B cell (primary cell): ENCODE data around the gene TCEA3.

Source experiments
- EZH2 ChIP-seq: IDR thresholded peaks from 2 replicates; pipeline ENCODE4 v1.6.1; 2012; ENCODE audit warnings: borderline replicate concordance, low read depth, mild to moderate bottlenecking, moderate library complexity, low read length; ENCODE audit not compliant: insufficient read depth, poor library complexity, severe bottlenecking
- TF ChIP-seq, protein P1 (sequence below): fragments of 200-600 bp; IDR thresholded peaks from one replicate; pipeline ENCODE4 v1.8.0; 2022; ENCODE audit warnings: antibody characterized with exemption, mild to moderate bottlenecking

DNA sequence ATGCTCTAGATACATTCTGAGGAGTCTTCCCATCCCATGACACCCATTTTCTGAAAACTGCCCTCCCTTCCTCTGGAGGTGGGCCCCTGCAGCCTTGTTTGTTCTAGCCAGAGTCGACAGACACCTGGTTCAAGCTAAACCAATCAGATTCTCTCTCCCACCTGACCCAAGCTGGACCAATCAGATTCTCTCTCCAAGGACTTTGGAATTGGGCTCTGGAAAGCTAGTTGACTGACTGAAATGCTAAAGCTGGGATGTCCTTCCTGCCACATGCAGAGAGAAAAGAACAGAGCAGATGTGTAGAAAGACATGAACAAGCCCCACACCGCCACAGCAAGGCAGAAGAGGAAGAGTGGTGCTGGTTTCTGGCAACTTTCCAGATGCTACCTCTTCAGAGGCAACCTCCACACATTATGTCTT, 34.8 kb upstream of the TCEA3 start:
- TF ChIP-seq, protein P1, sequence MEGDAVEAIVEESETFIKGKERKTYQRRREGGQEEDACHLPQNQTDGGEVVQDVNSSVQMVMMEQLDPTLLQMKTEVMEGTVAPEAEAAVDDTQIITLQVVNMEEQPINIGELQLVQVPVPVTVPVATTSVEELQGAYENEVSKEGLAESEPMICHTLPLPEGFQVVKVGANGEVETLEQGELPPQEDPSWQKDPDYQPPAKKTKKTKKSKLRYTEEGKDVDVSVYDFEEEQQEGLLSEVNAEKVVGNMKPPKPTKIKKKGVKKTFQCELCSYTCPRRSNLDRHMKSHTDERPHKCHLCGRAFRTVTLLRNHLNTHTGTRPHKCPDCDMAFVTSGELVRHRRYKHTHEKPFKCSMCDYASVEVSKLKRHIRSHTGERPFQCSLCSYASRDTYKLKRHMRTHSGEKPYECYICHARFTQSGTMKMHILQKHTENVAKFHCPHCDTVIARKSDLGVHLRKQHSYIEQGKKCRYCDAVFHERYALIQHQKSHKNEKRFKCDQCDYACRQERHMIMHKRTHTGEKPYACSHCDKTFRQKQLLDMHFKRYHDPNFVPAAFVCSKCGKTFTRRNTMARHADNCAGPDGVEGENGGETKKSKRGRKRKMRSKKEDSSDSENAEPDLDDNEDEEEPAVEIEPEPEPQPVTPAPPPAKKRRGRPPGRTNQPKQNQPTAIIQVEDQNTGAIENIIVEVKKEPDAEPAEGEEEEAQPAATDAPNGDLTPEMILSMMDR: no peak
- no peak for TF ChIP-seq EZH2
